Effector memory CD4-positive, alpha-beta T cell (primary cell): Measurements from ENCODE around the gene ZNF283.

Experiments used
- DNase-seq, 3 donors: peaks; one replicate each; pipeline ENCODE4 v3.0.0-alpha.2; 2020
- H3K27ac ChIP-seq: 2 replicates; pipeline ENCODE4 v1.7.0; 2013; ENCODE audit warnings: mild to moderate bottlenecking, low read length, moderate library complexity; ENCODE audit not compliant: insufficient read depth, poor library complexity, severe bottlenecking
- H3K27me3 ChIP-seq: replicated peaks from 2 replicates; pipeline ENCODE4 v1.7.0; 2013; ENCODE audit warnings: mild to moderate bottlenecking, low read length; ENCODE audit not compliant: insufficient read depth, control insufficient read depth, poor library complexity, severe bottlenecking
- H3K36me3 ChIP-seq: 2 replicates; pipeline ENCODE4 v1.7.0; 2013; ENCODE audit warnings: mild to moderate bottlenecking, low read length, moderate library complexity; ENCODE audit not compliant: control insufficient read depth, insufficient read depth
- H3K4me1 ChIP-seq: 2 replicates; pipeline ENCODE4 v1.7.0; 2013; ENCODE audit warnings: low read length, mild to moderate bottlenecking; ENCODE audit not compliant: control insufficient read depth, insufficient read depth, poor library complexity, severe bottlenecking
- H3K4me3 ChIP-seq: 2 replicates; pipeline ENCODE4 v1.7.0; 2013; ENCODE audit warnings: low read length, low read depth, mild to moderate bottlenecking; ENCODE audit not compliant: insufficient read depth, poor library complexity, severe bottlenecking
- H3K9me3 ChIP-seq: 2 replicates; pipeline ENCODE4 v1.7.0; 2013; ENCODE audit warnings: mild to moderate bottlenecking, low read length, moderate library complexity; ENCODE audit not compliant: control insufficient read depth

The ZNF283 gene

DNA sequence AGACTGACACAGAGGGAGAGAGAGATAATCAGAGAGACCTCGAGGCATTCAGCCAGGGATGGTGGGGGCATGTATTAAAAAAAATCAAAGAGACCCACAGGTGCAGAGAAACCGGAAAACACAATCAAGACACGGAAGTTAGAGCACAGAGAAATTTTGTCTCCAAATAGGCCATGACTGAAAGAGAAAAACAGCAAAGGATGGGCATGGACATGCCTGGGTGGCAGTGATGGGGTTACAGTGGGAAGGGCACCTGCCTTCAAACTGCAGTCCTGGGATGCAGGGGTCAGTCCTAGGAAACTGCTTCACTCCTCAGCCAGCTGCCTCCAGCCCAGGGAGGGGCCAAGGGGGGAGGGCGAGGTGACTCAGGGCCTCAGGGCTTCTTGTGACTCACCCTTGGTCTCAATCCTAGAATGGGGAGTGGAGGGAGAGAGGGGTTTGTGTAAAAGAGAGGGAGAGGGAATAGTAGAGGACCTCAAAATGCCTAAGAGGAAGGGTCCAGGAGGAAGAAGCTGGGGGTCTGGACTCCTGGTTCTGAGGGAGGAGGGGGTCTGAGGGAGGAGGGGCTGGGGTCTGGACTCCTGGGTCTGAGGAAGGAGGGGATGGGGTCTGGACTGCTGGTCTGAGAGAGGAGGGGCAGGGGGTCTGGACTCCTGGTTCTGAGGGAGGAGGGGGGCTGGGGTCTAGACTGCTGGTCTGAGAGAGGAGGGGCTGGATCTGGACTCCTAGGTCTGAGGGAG, 42.7 kb upstream of the ZNF283 start:
- DNase-seq = peak; percentile 36 to 57 (median 39)
- H3K36me3 ChIP-seq = no peaks in the 10 kb centered on the region
- no peaks in the 10 kb centered on the region for H3K9me3 ChIP-seq
- no peaks in the 10 kb centered on the region for H3K27me3 ChIP-seq
- H3K4me3 ChIP-seq = no peak overlapping the region
- peaks cover 37% of the 10 kb centered on the region for H3K4me1 ChIP-seq
- H3K27ac ChIP-seq = peak overlapping the region; percentile 71

DNA sequence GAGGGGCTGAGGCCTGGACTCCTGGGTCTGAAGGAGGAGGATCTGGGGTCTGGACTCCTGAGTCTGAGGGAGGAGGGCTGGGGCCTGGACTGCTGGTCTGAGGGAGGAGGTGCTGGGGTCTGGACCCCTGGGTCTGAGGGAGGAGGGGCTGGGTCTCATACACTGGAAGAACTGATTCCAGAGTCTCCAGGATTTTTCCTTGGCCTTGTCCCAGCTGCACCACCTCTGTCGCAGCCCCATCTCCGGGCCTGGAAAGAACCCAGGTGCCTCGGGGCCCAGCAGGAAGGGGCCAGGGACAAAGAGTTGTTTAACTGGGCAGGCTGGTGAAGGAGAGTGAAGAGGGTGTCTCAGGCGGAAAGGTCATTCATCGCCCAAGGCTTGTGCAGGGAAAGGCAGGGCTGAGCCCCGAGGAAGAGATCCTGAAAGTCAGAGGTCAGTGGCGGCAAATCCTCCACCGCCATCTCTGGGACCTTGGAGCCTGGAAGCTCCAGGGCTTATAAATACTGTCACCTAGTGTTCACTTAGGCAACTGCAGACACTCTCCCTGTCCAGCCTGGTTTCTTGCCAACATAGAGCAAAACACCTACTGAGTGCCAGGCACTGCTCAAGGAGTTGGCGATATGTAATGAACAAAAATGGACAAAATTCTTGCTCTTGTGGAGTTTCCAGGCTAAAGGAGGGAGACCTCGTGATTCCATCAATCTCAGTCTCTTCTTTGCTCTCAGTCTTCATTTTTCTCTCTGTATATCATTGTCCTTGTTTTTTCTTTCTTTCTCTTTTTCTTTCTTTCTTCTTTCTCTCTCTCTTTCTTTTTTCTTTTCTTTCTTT, 41.9 kb upstream of the ZNF283 start:
- H3K27ac ChIP-seq = peak overlapping the region; percentile 71
- peak; percentile 20 to 49 (median 28) for DNase-seq
- H3K4me3 ChIP-seq = no peak overlapping the region

DNA sequence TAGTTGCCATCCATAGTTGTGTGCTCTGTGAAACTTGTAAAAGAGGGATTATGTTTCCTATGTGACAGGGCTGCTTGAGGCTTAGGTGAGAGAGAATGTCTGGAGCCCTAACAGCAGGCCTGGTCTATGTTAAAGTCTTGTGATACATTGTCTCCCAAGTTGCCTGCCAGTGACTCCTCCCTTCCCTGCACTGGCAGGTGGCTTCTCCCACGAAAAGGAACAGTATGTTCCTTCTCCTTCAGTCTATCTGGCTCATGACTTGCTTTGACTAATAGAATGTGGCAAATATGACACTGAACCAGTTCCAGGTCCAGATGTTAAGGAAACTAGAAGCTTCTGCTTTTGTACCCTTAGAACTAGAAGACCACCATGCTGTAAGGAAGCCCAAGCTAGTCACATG, 40.5 kb upstream of the ZNF283 start:
- Histone ChIP-seq H3K27ac (no peak overlapping the region), H3K4me3 (no peak overlapping the region), H3K4me1 (peaks cover 22% of the 10 kb centered on the region), H3K27me3 (no peaks in the 10 kb centered on the region), H3K9me3 (no peaks in the 10 kb centered on the region), H3K36me3 (no peaks in the 10 kb centered on the region)
- DNase-seq = no peak

More for the DNA sequence above, 41.9 kb upstream of the ZNF283 start:
- Histone ChIP-seq H3K27me3 (no peaks in the 10 kb centered on the region), H3K4me1 (peaks cover 30% of the 10 kb centered on the region), H3K36me3 (no peaks in the 10 kb centered on the region), H3K9me3 (no peaks in the 10 kb centered on the region)

DNA sequence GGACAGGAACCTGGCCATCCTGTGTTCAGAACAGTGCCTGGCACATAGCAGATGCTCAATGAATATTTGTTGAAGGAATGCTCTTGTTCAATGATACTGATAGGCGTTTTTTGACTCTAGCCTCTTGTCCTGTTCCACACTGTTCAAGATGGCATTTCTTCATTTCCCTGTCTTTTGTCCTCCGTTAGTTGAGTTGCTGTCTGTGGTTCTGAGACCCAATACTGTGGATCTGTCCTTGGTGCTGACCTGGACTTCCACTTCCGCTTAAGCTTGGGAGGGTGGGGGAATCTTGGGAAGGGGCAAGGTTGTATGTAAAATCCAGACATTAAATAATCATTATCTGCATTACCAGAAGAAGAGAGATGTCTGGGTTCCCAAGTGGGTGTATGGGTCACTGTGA, 38.1 kb upstream of the ZNF283 start:
- no peaks in the 10 kb centered on the region for H3K27me3 ChIP-seq
- no peaks in the 10 kb centered on the region for H3K9me3 ChIP-seq
- H3K4me3 ChIP-seq = no peak overlapping the region
- no peak for DNase-seq
- no peak overlapping the region for H3K27ac ChIP-seq
- no peaks in the 10 kb centered on the region for H3K36me3 ChIP-seq
- H3K4me1 ChIP-seq = peaks cover 14% of the 10 kb centered on the region

DNA sequence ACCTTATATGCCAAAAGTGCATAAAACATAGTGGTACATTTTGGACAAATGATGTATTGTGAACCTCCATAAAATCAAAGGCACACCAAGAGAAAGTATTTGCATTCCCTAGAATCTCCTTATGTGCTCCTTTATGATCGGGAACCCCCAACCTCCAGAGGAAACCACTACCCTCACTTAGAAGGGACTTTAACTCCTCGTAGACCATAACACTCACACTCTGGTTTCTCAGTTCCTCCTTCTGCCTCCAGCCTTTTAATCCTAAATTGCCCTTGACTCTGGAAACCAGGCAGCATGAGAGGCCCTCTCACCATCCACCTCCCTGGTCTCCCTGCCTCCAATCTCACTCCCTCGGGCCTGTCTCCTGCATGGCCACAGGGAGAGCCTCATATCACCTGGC, 36.5 kb upstream of the ZNF283 start:
- no peaks in the 10 kb centered on the region for H3K36me3 ChIP-seq
- no peak for DNase-seq
- H3K27ac ChIP-seq = no peak overlapping the region
- H3K27me3 ChIP-seq = no peaks in the 10 kb centered on the region
- H3K4me3 ChIP-seq = no peak overlapping the region
- no peaks in the 10 kb centered on the region for H3K9me3 ChIP-seq
- no peaks in the 10 kb centered on the region for H3K4me1 ChIP-seq

DNA sequence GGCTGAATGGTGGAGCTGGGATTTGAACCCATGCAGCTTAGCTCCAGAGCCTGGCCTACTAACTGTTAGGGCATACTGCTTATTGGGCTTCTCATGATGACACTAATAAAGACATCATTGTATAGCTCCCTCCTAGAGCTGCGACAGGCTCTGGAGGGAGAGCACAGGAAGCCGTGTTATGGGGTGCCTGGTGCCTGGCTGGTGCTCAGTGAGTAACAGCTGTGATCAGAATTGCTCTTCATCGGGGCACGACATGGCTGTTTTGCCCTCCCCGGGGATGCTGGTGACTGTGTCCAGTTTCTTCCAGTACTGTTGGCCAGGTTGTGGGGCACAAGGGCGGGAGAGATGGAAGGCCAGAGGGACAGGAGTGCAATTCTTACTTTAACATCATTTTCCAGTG, 30.0 kb upstream of the ZNF283 start:
- DNase-seq = no peak
- Histone ChIP-seq H3K27me3 (no peaks in the 10 kb centered on the region), H3K4me3 (no peak overlapping the region), H3K27ac (no peak overlapping the region), H3K4me1 (peaks cover 6% of the 10 kb centered on the region), H3K36me3 (no peaks in the 10 kb centered on the region), H3K9me3 (no peaks in the 10 kb centered on the region)

DNA sequence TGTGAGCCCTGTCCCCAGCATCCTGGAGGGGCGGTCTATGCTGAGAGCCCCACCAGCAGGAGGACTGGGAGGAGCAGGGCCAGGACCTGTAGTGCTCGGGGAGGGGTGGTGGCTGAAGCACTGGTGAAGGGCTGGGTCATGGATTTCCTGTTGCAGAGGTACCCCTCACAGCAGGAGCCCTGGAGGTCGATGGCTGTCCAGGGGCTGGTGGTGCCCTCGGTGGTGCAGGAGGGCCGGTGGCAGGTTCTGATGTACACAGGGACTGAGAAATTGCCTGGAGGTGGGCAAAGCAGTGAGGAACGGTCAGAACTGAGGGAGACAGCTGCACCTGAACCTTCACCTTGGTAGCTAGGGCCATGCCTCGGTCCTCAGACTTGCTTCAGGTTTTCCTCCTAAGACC, 29.6 kb upstream of the ZNF283 start:
- no peak overlapping the region for H3K4me3 ChIP-seq
- H3K4me1 ChIP-seq = peaks cover 6% of the 10 kb centered on the region
- H3K9me3 ChIP-seq = no peaks in the 10 kb centered on the region
- DNase-seq = no peak
- no peak overlapping the region for H3K27ac ChIP-seq
- no peaks in the 10 kb centered on the region for H3K27me3 ChIP-seq
- H3K36me3 ChIP-seq = no peaks in the 10 kb centered on the region

DNA sequence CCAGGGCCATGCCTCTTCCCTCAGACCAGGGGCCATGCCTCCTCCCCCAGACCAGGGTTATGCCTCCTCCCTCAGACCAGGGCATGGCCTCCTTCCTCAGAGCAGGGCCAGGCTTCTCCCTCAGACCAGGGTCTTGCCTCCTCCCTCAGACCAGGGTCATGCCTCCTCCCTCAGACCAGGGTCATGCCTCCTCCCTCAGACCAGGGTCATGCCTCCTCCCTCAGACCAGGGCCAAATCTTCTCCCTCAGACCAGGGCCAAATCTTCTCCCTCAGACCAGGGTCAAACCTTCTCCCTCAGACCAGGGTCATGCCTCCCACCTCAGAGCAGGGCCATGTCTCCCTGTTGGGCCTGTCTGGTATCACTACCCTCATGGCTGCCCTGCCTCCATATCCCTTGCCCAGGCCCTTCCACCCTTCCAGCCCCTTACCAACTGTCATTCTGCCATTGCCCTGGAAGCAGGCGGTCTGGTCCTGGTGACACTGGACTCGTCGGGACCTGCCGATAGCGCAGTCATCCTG, 29.0 kb upstream of the ZNF283 start:
- no peaks in the 10 kb centered on the region for H3K27me3 ChIP-seq
- no peaks in the 10 kb centered on the region for H3K9me3 ChIP-seq
- H3K4me1 ChIP-seq = peaks cover 6% of the 10 kb centered on the region
- peak overlapping the region; percentile 62 for H3K4me3 ChIP-seq
- H3K36me3 ChIP-seq = no peaks in the 10 kb centered on the region
- DNase-seq = no peak
- H3K27ac ChIP-seq = no peak overlapping the region

DNA sequence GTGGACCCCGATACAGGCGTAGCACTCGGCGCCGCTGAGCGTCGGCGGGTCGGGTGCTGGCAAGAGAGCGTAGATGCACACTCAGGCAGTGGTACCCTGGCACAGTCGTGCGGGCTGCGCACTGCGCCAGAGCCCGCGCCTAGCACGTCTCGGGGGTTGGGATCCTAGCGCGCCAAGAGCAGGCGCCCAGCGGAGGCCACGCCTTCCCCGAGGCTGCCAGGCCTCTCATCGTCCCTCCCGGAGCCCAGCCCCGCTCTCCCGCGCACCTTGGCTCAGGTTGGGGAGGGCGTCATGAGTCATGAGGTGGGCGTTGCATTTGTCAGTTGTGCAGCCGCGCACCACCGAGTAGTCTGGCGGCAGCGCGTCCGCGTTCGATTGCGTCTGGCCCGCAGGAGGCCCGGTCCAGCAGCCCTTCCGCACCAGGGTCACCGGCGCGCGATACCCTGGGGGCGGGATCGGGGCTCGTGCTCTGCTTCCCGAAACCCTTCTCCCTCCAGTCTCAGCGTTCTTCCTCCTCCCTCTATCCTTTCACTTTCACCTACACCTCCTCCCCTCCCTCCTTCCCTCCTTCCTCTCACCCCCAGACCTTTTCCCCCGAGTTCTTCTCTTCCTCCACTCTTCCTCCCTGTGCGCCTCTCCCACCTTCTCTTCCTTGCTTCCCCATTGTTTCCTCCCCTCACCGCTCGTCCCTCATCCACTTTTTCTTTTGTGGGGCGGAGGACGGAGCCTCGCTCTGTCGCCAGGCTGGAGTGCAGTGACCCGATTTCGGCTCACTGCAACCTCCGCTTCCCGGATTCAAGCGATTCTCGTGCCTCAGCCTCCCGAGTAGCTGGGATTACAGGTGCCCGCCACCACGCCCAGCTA, 28.3 kb upstream of the ZNF283 start:
- Histone ChIP-seq H3K36me3 (no peaks in the 10 kb centered on the region), H3K9me3 (no peaks in the 10 kb centered on the region), H3K27ac (no peak overlapping the region), H3K4me1 (peaks cover 6% of the 10 kb centered on the region), H3K27me3 (no peaks in the 10 kb centered on the region), H3K4me3 (peak overlapping the region; percentile 62)
- DNase-seq = peak; percentile 32 to 49 (median 34)
